ENCODE measurements around the gene FZD7.

Gene FZD7

GRCh38 chr2:202002381-202002780, 31.3 kb upstream of the FZD7 start:
- no peak for TF ChIP-seq CTCF (IDR thresholded peaks at IDR 0.05; ENCODE audit: insufficient read depth, missing control alignments)
- no peak for FAIRE-seq
- DNase-seq (ENCODE audit: insufficient read length, low spot score), result no peak

- FAIRE-seq, result no peak
- TF ChIP-seq CTCF (IDR thresholded peaks at IDR 0.05; ENCODE audit: insufficient read depth, missing control alignments), result no peak
- DNase-seq (ENCODE audit: insufficient read length, low spot score), result no peak
These were observed 28.3 kb upstream of the FZD7 start for GRCh38 chr2:202005272-202005887.

DNA sequence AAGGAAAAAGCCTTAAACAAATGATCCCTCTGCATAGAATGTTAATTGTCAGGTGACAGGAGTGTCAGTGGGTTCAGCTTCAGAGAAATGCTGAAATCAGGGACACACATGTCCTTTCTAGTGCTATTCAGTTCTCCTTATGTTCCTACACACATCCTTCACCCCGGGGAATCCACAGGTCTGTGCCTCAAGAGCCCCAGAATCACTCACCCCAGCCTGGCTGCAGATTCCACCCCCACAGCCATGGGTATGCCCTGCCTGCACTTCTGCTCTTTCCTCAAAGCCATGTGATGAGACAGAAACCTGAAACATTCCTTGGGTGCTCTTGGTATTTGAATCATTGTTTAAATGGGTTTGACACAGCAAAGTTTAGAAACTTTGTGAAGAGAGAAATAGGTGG, 27.4 kb upstream of the FZD7 start:
- FAIRE-seq (no peak), DNase-seq (ENCODE audit: insufficient read length, low spot score) (no peak)
- no peak for TF ChIP-seq CTCF (IDR thresholded peaks at IDR 0.05; ENCODE audit: insufficient read depth, missing control alignments)

- TF ChIP-seq CTCF (IDR thresholded peaks at IDR 0.05; ENCODE audit: insufficient read depth, missing control alignments), result no peak
- DNase-seq (ENCODE audit: insufficient read length, low spot score) (no peak), FAIRE-seq (no peak)
These were observed 26.4 kb upstream of the FZD7 start for GRCh38 chr2:202007015-202007982.

DNA sequence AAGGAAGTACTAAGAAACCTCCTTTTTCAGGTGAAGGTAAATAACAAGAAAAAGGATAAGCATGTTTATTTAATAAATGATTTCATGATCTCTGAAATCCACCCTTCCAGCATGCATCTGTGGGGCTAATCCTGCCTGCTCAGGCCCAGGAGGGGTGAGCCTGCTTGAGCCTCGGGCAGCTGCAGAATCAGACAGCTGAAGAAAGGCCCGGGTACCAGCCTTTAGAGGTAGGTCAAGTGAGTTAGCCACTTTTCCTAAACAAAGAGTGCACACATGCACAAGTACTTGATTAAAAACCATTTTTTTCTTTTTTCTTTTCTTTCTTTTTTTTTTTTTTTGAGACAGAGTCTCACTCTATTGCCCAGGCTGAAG, 25.7 kb upstream of the FZD7 start:
- FAIRE-seq (no peak), DNase-seq (ENCODE audit: insufficient read length, low spot score) (no peak)
- no peak for TF ChIP-seq CTCF (IDR thresholded peaks at IDR 0.05; ENCODE audit: insufficient read depth, missing control alignments)

DNA sequence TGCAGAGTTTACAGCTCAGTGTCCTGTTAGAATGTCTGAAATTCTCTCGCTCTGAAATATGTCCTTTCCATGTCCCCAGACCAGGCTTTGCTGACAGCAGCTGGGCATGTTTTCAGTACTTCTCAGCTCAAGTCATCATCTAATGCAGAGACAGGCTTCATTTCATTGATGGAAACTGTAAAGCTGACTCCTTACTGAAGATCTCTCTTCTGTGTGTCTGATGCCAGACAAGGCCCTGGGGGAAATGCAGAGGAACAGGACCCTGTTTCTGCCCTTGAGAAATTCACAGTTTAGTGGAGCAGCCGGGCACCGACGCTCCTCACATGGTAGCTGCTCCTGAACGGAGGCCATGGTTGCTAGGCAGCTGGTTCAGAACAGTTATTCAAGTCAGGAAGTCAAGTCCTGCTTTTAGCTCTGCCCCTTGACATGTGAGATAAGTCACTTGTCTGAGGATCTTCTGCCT, 24.6 kb upstream of the FZD7 start:
- DNase-seq (ENCODE audit: insufficient read length, low spot score), result no peak
- TF ChIP-seq CTCF (IDR thresholded peaks at IDR 0.05; ENCODE audit: insufficient read depth, missing control alignments), result no peak
- no peak for FAIRE-seq

- DNase-seq (ENCODE audit: insufficient read length, low spot score), result no peak
- FAIRE-seq, result no peak
- no peak for TF ChIP-seq CTCF (IDR thresholded peaks at IDR 0.05; ENCODE audit: insufficient read depth, missing control alignments)
These were observed 24.1 kb upstream of the FZD7 start for GRCh38 chr2:202009581-202009980.
